ENCODE measurements around the gene C17orf107.

The C17orf107 gene

GRCh38 chr17:4939796-4940554 lies 40.6 kb downstream of the C17orf107 start, which contains the start of the genes RNF167 and SLC25A11:
RNF167 (plus strand) TSS chr17:4940268; CDS start chr17:4940910, 642 bp downstream.
SLC25A11 (minus strand) TSS chr17:4940046; CDS start chr17:4939910, 136 bp downstream.
- H3K4me2 ChIP-seq (ENCODE audit: low read length): peak within 1 kb of the TSS; percentile 87
- H3K4me3 ChIP-seq (ENCODE audit: low read length): peak within 1 kb of the TSS; percentile 95
- H3K56ac ChIP-seq (ENCODE audit: low read length): peak within 1 kb of the TSS; percentile 97
- H2BK5ac ChIP-seq (ENCODE audit: low read length): peak within 1 kb of the TSS; percentile 33
- peak within 1 kb of the TSS; percentile 64 for H3K18ac ChIP-seq (ENCODE audit: low read length)
- H4K8ac ChIP-seq (ENCODE audit: low read depth, low read length): no peak within 1 kb of the TSS
- H3K4ac ChIP-seq (ENCODE audit: low read depth, low read length): no peak within 1 kb of the TSS
- peaks cover 5% of the 10 kb centered on the region for H3K36me3 ChIP-seq (ENCODE audit: control insufficient read depth, insufficient read depth, low read length)
- no peak within 1 kb of the TSS for H2AK5ac ChIP-seq (ENCODE audit: low read length)
- H3K79me2 ChIP-seq (ENCODE audit: control insufficient read depth, insufficient read depth, low read length): peaks cover 40% of the 10 kb centered on the region
- H2BK120ac ChIP-seq (ENCODE audit: low read depth, low read length): no peak within 1 kb of the TSS
- WGBS (ENCODE audit: extremely low coverage, insufficient coverage, low lambda C conversion rate): no CpG with 5 or more reads among the region's 72 CpGs
- peak within 1 kb of the TSS; percentile 87 for H3K9ac ChIP-seq (ENCODE audit: low read length)
- peak within 1 kb of the TSS; percentile 2 for H3K23ac ChIP-seq (ENCODE audit: low read length)
- no peaks in the 10 kb centered on the region for H3K27me3 ChIP-seq (ENCODE audit: insufficient read depth, low read length, poor library complexity)
- H3K4me1 ChIP-seq (ENCODE audit: control insufficient read depth, low read depth, low read length): peaks cover 3% of the 10 kb centered on the region
- H2BK15ac ChIP-seq (replicated peaks; ENCODE audit: low read depth): no peak within 1 kb of the TSS
- peak; percentile 100 for DNase-seq
- H4K5ac ChIP-seq (ENCODE audit: low read length): peak within 1 kb of the TSS; percentile 78
- H3K27ac ChIP-seq (ENCODE audit: low read depth, low read length): peak within 1 kb of the TSS; percentile 97
- H3K79me1 ChIP-seq (ENCODE audit: low read length): peaks cover 20% of the 10 kb centered on the region

- Histone ChIP-seq H4K5ac (ENCODE audit: low read length) (no peak overlapping the region), H4K8ac (ENCODE audit: low read depth, low read length) (no peak overlapping the region), H2BK5ac (ENCODE audit: low read length) (no peak overlapping the region), H3K4me2 (ENCODE audit: low read length) (peak overlapping the region; percentile 87), H3K27me3 (ENCODE audit: insufficient read depth, low read length, poor library complexity) (no peaks in the 10 kb centered on the region), H3K4me1 (ENCODE audit: control insufficient read depth, low read depth, low read length) (peaks cover 3% of the 10 kb centered on the region), H3K18ac (ENCODE audit: low read length) (no peak overlapping the region), H2BK15ac (replicated peaks; ENCODE audit: low read depth) (no peak overlapping the region), H3K9ac (ENCODE audit: low read length) (peak overlapping the region; percentile 87), H3K4me3 (ENCODE audit: low read length) (peak overlapping the region; percentile 95), H3K36me3 (ENCODE audit: control insufficient read depth, insufficient read depth, low read length) (peaks cover 7% of the 10 kb centered on the region), H3K27ac (ENCODE audit: low read depth, low read length) (peak overlapping the region; percentile 97), H3K4ac (ENCODE audit: low read depth, low read length) (no peak overlapping the region), H3K79me1 (ENCODE audit: low read length) (peaks cover 22% of the 10 kb centered on the region), H3K23ac (ENCODE audit: low read length) (no peak overlapping the region), H2BK120ac (ENCODE audit: low read depth, low read length) (no peak overlapping the region), H3K79me2 (ENCODE audit: control insufficient read depth, insufficient read depth, low read length) (peaks cover 48% of the 10 kb centered on the region), H3K56ac (ENCODE audit: low read length) (peak overlapping the region; percentile 97), H2AK5ac (ENCODE audit: low read length) (no peak overlapping the region)
- DNase-seq: no peak
- no CpG with 5 or more reads among the region's 29 CpGs for WGBS (ENCODE audit: extremely low coverage, insufficient coverage, low lambda C conversion rate)
These were observed 41.4 kb downstream of the C17orf107 start for GRCh38 chr17:4940555-4941318.

- Histone ChIP-seq H3K79me2 (ENCODE audit: control insufficient read depth, insufficient read depth, low read length) (peaks cover 53% of the 10 kb centered on the region), H3K79me1 (ENCODE audit: low read length) (peaks cover 23% of the 10 kb centered on the region), H3K9ac (ENCODE audit: low read length) (peak overlapping the region; percentile 87), H3K27ac (ENCODE audit: low read depth, low read length) (no peak overlapping the region), H2BK15ac (replicated peaks; ENCODE audit: low read depth) (no peak overlapping the region), H3K4me3 (ENCODE audit: low read length) (peak overlapping the region; percentile 95), H3K36me3 (ENCODE audit: control insufficient read depth, insufficient read depth, low read length) (peaks cover 10% of the 10 kb centered on the region), H4K8ac (ENCODE audit: low read depth, low read length) (no peak overlapping the region), H3K56ac (ENCODE audit: low read length) (peak overlapping the region; percentile 97), H3K4me1 (ENCODE audit: control insufficient read depth, low read depth, low read length) (peaks cover 6% of the 10 kb centered on the region), H3K4ac (ENCODE audit: low read depth, low read length) (no peak overlapping the region), H3K4me2 (ENCODE audit: low read length) (peak overlapping the region; percentile 87), H4K5ac (ENCODE audit: low read length) (no peak overlapping the region), H3K18ac (ENCODE audit: low read length) (no peak overlapping the region), H3K27me3 (ENCODE audit: insufficient read depth, low read length, poor library complexity) (no peaks in the 10 kb centered on the region), H2AK5ac (ENCODE audit: low read length) (no peak overlapping the region), H3K23ac (ENCODE audit: low read length) (no peak overlapping the region), H2BK120ac (ENCODE audit: low read depth, low read length) (no peak overlapping the region), H2BK5ac (ENCODE audit: low read length) (no peak overlapping the region)
- no CpG with 5 or more reads among the region's 4 CpGs for WGBS (ENCODE audit: extremely low coverage, insufficient coverage, low lambda C conversion rate)
- no peak for DNase-seq
These were observed 41.9 kb downstream of the C17orf107 start for GRCh38 chr17:4941319-4941610.

GRCh38 chr17:4942760-4943508 lies 43.6 kb downstream of the C17orf107 start:
- Histone ChIP-seq H3K36me3 (ENCODE audit: control insufficient read depth, insufficient read depth, low read length) (peaks cover 17% of the 10 kb centered on the region), H3K79me2 (ENCODE audit: control insufficient read depth, insufficient read depth, low read length) (peaks cover 69% of the 10 kb centered on the region), H2BK5ac (ENCODE audit: low read length) (no peak overlapping the region), H3K56ac (ENCODE audit: low read length) (no peak overlapping the region), H3K4ac (ENCODE audit: low read depth, low read length) (no peak overlapping the region), H3K79me1 (ENCODE audit: low read length) (peaks cover 24% of the 10 kb centered on the region), H3K4me2 (ENCODE audit: low read length) (no peak overlapping the region), H2AK5ac (ENCODE audit: low read length) (no peak overlapping the region), H3K9ac (ENCODE audit: low read length) (no peak overlapping the region), H2BK15ac (replicated peaks; ENCODE audit: low read depth) (no peak overlapping the region), H4K8ac (ENCODE audit: low read depth, low read length) (no peak overlapping the region), H3K18ac (ENCODE audit: low read length) (no peak overlapping the region), H3K4me1 (ENCODE audit: control insufficient read depth, low read depth, low read length) (peaks cover 8% of the 10 kb centered on the region), H2BK120ac (ENCODE audit: low read depth, low read length) (no peak overlapping the region), H3K23ac (ENCODE audit: low read length) (no peak overlapping the region), H3K4me3 (ENCODE audit: low read length) (no peak overlapping the region), H3K27me3 (ENCODE audit: insufficient read depth, low read length, poor library complexity) (no peaks in the 10 kb centered on the region), H4K5ac (ENCODE audit: low read length) (no peak overlapping the region), H3K27ac (ENCODE audit: low read depth, low read length) (no peak overlapping the region)
- WGBS (ENCODE audit: extremely low coverage, insufficient coverage, low lambda C conversion rate): no CpG with 5 or more reads among the region's 13 CpGs
- no peak for DNase-seq

- H3K4me2 ChIP-seq (ENCODE audit: low read length): no peak overlapping the region
- H3K79me1 ChIP-seq (ENCODE audit: low read length): peaks cover 16% of the 10 kb centered on the region
- H4K8ac ChIP-seq (ENCODE audit: low read depth, low read length): no peak overlapping the region
- H2BK5ac ChIP-seq (ENCODE audit: low read length): no peak overlapping the region
- H3K36me3 ChIP-seq (ENCODE audit: control insufficient read depth, insufficient read depth, low read length): peaks cover 17% of the 10 kb centered on the region
- peak overlapping the region; percentile 12 for H3K9ac ChIP-seq (ENCODE audit: low read length)
- H3K4me3 ChIP-seq (ENCODE audit: low read length): no peak overlapping the region
- no peak overlapping the region for H2BK120ac ChIP-seq (ENCODE audit: low read depth, low read length)
- H3K23ac ChIP-seq (ENCODE audit: low read length): no peak overlapping the region
- H4K5ac ChIP-seq (ENCODE audit: low read length): no peak overlapping the region
- H3K27ac ChIP-seq (ENCODE audit: low read depth, low read length): no peak overlapping the region
- H2AK5ac ChIP-seq (ENCODE audit: low read length): no peak overlapping the region
- H3K4me1 ChIP-seq (ENCODE audit: control insufficient read depth, low read depth, low read length): peaks cover 4% of the 10 kb centered on the region
- H2BK15ac ChIP-seq (replicated peaks; ENCODE audit: low read depth): no peak overlapping the region
- H3K27me3 ChIP-seq (ENCODE audit: insufficient read depth, low read length, poor library complexity): no peaks in the 10 kb centered on the region
- DNase-seq: peak; percentile 27
- peak overlapping the region; percentile 47 for H3K56ac ChIP-seq (ENCODE audit: low read length)
- H3K79me2 ChIP-seq (ENCODE audit: control insufficient read depth, insufficient read depth, low read length): peaks cover 63% of the 10 kb centered on the region
- no peak overlapping the region for H3K4ac ChIP-seq (ENCODE audit: low read depth, low read length)
- no CpG with 5 or more reads among the region's 3 CpGs for WGBS (ENCODE audit: extremely low coverage, insufficient coverage, low lambda C conversion rate)
- H3K18ac ChIP-seq (ENCODE audit: low read length): no peak overlapping the region
These were observed 44.8 kb downstream of the C17orf107 start for GRCh38 chr17:4944163-4944553.

Data from mesendoderm (in vitro differentiated cells).